ENCODE results near the gene UBALD2.

GRCh38 chr17:76223802-76224201, 41.3 kb upstream of the UBALD2 start:
- TF ChIP-seq EZH2 (IDR thresholded peaks at IDR 0.05; ENCODE audit: low read length, missing control alignments), result no peak
- TF ChIP-seq, protein P1, sequence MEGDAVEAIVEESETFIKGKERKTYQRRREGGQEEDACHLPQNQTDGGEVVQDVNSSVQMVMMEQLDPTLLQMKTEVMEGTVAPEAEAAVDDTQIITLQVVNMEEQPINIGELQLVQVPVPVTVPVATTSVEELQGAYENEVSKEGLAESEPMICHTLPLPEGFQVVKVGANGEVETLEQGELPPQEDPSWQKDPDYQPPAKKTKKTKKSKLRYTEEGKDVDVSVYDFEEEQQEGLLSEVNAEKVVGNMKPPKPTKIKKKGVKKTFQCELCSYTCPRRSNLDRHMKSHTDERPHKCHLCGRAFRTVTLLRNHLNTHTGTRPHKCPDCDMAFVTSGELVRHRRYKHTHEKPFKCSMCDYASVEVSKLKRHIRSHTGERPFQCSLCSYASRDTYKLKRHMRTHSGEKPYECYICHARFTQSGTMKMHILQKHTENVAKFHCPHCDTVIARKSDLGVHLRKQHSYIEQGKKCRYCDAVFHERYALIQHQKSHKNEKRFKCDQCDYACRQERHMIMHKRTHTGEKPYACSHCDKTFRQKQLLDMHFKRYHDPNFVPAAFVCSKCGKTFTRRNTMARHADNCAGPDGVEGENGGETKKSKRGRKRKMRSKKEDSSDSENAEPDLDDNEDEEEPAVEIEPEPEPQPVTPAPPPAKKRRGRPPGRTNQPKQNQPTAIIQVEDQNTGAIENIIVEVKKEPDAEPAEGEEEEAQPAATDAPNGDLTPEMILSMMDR (conservative IDR thresholded peaks at IDR 0.05 in 1 of 2, IDR thresholded peaks at IDR 0.05 in 1 of 2; ENCODE audit: low read depth in 1 of 2, low read length in 2 of 2), result no peak
